HG03064 (cell line): ENCODE results near the gene KLHL35.

Source experiments
- ATAC-seq: cut with Tn5 transposase; IDR thresholded peaks from one replicate; pipeline ENCODE4 v1.9.1; 2021; ENCODE audit warnings: low read depth; ENCODE audit not compliant: unreplicated experiment

The KLHL35 gene

DNA sequence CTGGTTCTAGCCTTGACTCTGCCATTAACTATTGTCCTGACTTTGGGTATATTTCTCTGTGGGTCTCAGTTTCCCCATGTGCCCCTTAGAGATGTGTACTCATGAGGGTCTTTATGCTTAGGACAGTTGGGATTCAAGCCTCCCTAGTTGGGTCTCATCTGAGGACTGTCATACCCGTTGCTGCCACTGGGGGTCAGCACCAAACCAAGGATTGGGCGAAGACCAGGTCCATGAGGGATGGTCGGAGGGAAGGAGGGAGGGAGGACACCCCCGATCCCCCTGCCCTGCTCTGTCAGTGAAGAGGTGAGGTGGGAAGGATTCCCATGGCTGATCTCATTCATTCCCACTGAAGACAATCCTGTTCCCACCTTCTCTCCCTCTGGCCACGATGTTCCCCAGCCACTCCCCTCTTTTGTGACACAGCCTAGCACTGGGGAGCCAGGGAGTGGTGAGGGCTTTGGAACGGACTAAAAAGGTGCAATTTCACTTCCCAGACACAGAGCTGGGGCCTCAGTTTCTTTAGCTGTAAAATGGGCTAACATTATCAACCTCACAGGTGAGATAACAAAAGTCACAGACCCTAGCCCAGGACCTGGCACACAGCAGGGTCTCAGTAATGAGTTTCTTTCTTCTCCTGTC, 12.4 kb upstream of the KLHL35 start:
- no peak for ATAC-seq

DNA sequence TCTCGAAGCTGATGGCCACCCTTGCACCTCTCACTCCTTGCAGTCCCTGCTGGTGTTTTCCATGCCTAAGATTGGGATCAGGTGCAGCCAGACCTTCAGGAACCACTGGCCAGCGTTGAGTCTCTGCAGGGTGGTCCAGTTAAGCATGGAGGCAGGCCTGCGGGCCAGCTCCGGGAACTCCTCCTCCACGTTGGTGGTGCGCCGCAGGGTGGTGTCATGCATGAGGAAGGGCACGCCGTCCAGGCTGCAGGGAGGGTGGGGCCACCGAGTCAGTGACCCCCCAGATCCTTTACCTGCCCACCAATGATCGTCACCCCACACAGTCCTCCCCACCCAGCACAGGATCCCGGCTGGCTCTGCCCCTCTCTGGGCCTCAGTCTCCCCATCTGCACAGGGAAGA, 10.0 kb upstream of the KLHL35 start:
- ATAC-seq: no peak

DNA sequence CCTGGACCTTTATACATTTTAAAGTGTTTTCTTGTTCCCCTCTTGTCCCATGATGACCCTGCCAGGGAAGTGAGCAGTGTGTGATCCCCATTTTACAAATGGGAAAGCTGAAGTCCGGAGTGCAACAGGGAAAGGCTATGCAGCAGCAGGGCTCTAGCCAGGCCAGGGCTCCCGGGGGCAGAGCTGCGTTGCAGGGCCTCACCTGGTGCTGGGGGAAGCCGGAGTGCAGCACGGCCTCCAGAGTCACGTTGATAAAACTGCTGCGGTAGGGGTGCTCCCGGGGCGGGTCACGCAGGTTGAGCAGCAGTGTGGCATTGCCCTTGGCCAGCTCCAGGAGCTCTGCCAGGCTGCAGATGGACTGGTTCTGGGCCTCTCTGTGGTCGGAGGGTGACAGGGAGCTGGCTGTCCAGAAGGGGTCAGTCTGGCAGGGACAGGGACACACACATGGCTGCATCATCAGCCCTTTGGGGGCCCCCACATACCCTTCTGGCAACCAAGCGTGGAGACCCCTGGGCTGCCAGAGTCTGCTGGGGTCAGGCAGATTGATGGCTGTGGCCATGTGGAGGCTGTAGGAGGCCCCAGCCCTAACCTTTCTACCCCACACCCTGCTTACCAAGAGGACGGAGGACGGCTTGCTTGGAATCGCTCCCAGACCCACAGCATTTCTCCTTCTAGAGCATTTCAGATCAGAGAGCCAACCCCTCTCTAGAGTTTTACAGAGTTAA, 9.3 kb upstream of the KLHL35 start:
- ATAC-seq: no peak

DNA sequence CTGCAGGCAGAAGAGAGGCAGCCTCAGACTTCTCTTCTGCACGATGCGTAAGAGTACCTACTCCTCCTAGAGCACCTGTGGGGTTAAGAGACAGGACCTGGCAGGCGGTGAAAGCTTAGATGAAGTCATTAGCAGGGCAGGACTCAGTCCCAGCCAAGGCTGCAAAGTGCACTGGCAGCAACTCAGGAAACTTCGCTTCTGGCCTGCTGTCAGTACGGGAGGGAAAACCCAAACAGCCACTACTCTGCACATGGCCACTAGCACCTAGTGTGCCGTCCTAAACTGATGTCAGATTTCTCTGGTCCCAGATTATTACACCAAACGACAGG, 8.8 kb upstream of the KLHL35 start:
- no peak for ATAC-seq

DNA sequence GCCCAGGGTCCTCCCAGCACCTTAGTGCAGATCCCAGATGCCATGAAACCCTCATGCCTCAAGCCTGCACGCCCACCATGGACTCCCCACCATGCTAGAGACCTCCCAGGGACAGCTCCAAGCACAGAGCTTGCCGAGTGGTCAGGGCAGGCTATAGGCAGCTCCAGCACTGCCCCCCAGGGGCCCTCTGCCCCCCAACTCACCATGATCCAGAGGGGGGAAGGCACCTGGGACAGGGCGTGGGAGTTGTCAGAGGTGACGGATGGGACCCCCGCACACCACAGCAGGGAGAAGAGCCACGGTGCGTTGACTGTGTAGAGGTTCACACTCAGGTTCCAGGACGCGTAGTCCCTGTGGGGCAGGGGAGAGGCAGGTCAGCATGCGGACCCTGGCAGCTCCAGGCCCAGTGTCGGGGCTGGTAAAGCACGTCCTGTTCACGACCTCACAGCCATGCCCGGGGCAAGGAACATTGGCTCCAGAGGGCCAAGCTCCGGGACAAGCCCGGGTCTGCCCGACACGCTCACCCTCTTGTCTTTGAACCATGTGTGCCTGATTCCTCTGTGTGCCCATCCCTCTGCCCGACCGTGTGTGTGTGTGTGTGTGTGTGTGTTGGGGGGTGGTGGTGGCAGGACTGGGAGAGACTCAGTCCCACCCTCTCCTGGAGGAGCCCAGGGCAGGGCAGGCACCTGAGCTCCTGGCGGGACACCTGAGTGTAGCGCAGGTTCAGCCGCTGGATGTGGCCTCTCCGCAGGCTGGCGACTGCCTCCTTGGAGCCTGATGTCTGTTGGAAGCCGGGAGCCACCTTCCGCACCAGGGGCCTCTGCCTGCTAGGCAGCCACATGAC, 8.2 kb upstream of the KLHL35 start:
- ATAC-seq: no peak

DNA sequence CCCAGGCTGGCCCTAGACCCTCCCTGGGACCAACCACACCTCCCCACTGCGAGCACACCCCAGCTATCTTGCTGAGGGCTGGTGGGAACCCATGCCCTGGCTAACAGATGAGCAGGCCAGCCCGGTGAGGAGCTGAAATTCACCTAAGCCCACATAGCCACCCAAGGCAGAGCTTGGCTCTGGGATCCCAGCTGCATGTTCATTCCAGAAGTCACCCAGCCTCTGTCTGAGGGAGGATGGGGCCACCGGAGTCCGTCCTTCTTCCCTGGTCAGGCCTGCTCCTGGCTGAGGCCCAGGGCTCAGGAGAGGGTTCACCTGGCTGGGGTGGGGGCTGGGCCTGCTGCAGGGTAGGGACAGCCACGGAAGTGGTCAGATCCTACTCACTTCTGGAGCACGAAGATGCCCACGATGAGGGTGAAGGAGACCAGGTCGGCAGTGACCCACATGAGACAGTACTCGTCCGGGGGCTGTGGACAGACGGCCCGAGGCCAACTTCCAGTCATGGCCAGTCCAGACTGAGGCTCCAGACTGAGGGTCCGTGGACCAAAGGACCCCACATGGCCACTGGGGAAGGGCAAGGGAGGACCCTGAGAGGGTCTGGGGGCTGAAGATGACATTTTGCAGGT, 6.6 kb upstream of the KLHL35 start:
- ATAC-seq: no peak

DNA sequence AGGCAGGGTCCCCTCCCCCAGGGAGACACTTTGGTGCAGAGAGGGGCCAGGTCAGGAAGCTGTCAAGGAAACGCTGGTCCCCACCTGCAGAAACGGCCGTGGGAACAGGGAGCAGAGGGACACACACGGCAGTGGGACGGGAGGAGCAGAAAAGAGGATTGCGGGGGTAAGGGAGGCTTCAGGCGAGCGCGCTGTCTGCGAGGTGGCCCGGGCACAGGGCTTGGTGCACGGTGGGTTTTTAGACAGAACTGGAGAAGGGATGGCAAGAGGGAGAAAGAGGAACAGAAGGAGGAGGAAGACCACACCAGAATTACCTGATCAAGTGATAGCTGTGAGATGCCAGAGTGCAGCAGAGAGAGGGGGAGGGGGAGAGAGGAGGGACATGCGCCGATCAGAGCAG, 6.0 kb upstream of the KLHL35 start:
- ATAC-seq: no peak

DNA sequence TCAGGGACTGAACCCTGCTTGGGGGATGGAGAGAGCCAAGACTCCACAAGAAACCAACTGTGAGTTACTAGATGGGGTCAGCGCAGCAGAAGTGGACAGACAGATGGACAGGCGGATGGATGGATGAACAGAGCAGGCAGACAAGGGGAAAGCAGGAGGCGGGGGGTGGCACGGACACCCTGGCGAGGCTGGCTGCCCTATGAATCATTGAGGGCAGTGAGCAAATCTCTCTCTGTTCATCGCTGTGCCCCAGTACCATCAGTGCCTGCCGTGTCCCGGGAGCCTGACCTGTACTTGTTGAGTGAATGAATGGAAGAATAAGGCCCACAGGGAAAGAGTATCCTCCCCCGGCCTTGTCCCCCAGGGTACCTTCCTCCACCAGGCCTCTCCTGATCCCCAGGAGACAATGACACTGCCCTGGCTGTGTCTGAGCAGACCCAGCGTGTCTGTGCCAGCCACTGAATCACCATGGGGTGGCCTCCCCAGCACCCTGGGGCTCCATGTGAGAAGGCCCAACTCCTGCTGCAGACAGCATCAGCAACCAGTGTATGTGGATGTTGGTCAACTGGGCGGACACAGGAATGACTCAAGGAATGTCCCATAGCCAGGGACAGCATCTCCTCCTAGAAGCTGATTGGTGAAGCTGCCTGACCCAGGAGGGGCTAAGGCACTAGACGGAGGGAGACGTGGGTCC, 5.1 kb upstream of the KLHL35 start:
- no peak for ATAC-seq

DNA sequence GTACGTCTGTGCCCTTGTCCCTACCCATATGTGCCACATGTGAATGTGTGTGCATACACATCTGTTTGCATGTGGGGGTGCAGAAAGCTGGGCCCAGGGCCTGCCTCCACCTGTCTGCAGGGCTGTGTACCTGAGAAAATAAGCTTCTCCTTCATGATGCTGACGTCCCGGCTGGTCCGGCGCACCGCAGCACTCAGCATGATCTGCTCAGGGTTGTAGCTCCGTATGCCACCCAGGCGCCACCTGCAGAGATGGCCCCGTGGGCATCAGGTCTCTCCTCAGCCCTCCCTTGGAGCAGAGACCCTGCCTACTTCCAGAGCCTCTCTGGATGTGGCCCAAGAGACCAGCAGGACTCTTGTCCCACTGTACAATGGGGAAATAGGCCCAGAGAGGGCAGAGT, 3.8 kb upstream of the KLHL35 start:
- ATAC-seq: no peak

DNA sequence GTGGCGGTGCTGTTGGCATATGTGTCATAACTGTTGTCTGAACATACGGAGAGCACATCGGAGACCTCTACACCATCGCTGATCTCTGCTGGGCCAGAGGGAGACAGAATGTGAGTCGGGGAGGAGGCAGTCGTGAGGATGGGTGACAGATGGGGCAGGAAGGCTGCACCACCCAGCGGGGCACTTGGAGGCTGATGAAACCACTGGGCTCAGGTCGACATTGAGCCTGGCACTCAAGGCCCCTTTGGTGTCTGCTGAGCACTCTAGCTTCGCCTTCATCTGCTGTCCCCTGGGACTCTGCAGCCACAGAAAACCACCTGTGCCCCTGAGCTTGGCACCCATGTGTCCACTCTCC, 2.5 kb upstream of the KLHL35 start:
- no peak for ATAC-seq

DNA sequence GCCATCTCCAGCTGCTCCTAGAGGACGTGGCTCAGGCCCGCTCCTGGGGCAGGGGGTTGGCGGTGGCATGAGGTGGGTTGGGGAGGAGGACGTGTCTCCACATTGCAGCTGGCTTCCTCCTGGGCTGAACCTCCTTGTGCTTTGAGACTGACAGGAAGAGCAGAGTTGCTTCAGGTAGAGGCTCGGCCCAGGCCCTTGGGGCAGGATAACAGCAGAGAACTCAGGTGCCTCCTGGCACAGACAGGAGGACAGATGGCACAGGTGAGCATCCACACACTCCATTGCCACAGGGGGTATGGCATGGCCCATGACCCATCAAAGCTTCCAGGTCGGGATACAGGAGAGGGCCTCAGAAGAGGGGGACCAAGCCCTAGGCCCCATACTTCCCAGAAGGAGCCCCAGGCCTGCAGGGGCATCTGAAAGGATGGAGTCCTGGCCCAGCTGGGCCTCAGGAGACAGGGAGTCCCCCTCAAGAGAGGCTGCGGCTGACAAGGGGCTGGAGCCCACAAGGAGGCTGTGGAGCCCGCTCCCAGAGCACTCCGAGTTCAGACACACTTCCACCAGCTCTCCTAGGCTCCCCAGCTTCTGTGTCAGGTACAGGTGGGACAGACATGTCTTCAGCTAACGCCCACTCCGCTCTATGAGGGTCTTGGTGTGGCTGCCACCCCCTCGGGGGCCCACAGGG, 2.0 kb upstream of the KLHL35 start:
- ATAC-seq: no peak

DNA sequence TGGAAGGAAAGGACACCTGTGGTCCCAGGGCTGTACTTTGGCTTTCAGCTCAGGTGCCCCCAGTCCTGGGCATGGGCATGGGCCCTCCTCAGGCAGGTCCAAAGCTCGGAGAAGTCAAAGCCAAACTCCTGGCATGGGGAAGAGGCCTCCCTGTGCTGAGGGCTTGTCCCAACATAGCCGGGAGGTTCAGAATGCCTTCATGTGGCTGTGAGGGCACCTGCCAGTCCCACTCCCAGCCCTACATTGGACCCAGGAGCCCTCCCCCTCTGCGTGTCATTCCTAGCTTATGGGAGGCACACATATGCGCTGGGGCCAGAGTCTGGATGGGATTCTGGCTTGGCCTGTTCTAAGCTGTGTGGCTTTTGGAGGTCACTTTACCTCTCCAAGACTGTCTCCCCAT, 1.0 kb upstream of the KLHL35 start:
- ATAC-seq: no peak

DNA sequence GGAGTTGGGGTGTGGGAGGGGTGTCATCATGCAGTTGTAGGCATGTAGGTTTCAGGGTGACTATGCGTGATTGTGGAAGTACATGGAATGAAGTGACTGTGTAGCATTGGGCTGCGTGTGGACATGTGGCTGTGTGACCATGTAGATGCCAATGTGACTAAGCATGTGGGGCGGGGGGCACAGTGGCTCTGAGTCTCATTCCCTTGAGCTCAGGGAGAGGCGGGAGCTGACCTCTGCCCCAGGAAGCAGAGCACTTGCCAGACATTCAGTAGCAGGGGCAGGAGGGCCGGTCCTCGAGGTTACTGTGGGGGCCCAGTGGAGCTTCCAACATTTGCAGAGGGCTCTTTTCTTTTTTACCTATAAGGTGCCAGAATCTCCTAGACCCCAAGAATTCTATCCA, 440 bp upstream of the KLHL35 start:
- no peak for ATAC-seq

DNA sequence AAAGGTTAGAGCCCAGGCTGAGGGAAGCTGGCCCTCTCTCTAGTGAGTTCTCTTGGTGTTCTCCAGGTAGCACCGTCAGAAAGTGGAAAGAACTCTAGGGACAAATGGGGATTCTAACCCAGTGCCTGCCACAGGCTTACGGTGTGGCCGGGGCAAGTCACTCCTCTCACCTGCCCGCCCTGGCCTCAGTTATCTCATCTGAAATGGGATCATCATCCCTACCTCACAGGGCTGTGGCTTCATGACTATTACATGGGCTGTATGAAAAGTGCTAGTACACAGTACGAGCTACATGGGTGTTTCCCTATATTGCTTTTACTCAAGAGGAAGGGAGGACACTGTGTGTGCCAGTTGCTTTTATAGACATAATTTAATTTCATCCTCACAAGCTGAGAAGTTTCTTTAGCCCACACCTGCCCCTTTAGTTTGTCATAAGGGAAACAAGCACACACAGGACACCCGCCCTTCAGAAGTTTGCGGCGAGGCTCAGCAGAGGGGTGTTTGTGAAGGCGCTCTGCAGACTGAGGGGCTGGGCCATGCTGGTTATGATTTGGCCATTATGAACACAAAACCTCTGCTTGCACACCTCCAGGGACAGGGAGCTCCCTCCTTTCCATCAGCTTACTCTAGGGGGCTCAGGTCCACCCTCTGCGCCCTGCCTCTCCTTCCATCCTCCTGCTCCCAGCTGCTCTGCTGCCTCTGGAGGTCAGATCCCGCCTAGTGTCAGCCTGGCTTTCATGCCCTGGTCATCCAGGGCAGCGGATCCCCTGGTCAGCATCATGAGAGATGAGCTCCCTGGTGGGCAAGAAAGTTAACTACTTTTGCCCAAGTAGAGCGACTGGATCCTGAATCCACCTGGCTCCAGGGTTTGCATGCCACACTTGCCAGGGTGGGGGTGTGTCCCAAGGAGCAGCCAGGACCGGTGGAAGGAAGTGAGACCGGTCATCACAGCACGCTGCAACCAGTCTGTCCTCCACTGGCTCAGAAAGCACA, 1.2 kb downstream of the KLHL35 start:
- ATAC-seq: no peak

DNA sequence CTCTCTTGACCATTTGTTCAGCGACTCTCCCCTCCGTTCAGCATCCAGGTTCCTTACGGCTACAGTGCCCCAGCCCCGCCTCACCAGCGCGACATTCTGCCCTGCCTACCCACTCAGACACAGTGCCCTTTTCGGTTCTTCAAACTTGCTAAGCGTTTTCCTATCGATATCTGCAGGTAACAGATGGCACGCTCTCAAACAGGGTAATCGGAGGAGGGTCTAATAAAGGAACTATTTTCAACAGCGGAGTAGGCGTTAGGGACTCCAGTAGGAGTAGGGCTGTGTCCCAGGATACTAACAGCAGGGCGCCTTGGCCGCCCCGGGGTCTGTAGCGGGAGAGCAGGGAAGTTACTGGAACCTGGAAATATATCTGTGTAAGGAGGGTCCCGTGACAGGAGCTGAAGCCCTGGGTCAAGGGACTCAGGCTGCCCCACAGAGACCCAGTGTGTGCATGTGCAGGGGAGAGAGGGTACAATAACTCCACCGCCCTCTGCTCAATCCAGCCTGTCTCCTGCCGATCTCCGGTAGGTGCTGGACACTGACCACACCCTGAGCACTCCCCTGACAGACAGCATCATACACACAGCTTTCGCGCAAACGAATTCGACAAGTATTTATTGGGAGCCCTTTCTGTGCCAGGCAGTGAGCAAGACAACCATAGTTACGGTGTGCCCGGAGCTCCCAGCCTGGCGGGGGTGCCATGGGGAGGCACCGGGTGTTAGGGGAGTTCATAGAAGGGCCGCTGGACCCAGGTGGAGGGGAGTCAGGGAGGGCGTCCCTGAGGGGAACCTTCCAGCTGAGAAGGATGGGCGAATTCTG, 2.1 kb downstream of the KLHL35 start:
- no peak for ATAC-seq

DNA sequence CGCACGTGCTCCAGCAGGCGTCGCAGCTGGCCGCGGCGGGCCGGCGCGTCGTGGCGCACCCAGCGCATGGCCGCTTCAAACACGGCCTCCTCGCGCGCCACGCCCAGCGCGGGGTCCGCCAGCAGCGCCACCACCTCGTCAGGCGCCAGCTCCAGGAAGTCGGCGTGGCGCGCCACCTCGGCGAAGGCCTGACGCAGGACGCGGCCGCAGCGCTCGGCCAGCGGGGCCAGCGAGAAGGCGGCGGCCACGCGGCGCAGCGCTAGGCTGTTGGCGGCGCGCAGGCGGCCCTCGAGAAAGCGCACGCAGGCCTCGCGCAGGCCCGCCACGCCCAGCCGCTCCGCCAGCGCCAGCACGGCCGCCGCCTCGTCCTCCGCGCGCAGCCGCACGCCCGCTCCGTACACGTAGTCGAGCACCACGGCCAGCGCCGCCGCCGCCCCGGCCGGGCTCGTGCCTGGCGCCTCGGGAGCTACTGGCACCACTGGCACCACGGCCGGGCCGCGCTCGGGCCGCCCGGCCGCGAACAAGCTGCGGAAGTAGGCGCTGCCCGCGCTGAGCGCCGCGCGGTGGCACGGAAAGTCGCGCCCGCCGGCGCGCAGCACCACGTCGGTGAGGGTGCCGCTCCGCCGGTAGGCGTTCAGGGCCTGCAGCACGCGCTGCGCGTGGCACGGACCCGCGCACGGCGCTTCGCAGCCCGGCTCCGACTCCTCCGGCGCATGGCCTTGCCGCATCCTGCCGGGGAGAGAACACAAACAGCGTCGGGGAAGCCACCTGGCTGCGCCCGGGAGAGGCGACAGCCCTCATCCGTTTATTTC, 2.9 kb downstream of the KLHL35 start:
- no peak for ATAC-seq

DNA sequence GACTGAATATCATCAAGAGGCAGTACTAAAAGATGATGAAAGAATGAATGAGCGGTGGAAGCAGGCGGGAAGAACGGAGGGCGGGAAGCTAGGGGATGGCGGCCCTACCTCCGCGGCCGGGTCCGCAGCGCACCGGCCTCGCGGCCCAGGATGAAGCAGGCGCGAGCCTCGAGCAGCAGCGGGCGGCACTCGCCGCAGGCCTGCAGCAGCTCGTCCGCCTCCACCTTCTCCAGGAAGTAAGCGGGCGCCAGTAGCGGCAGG, 3.4 kb downstream of the KLHL35 start:
- no peak for ATAC-seq
